HEK293T (cell line): Measurements from ENCODE around the gene TNS3.

Source experiments
- ARNT ChIP-seq: fragments of 450-650 bp; IDR thresholded peaks from 2 replicates; pipeline ENCODE4 v1.6.1; 2017; ENCODE audit warnings: mild to moderate bottlenecking
- BHLHE40 ChIP-seq: fragments of 450-650 bp; IDR thresholded peaks from 2 replicates; pipeline ENCODE4 v1.6.1; 2016; ENCODE audit warnings: mild to moderate bottlenecking, moderate library complexity, borderline replicate concordance
- CTBP1 ChIP-seq: fragments of 450-650 bp; IDR thresholded peaks from 2 replicates; pipeline ENCODE4 v1.6.1; 2016; ENCODE audit warnings: borderline replicate concordance
- FOXA1 ChIP-seq: fragments of 450-650 bp; IDR thresholded peaks from 2 replicates; pipeline ENCODE4 v1.6.1; 2016; ENCODE audit warnings: mild to moderate bottlenecking
- FOXK2 ChIP-seq: fragments of 450-650 bp; IDR thresholded peaks from 2 replicates; pipeline ENCODE4 v1.6.1; 2016; ENCODE audit warnings: mild to moderate bottlenecking
- HDGF ChIP-seq: fragments of 450-650 bp; IDR thresholded peaks from 2 replicates; pipeline ENCODE4 v1.6.1; 2017; ENCODE audit warnings: antibody characterized with exemption, borderline replicate concordance
- L3MBTL2 ChIP-seq: fragments of 450-650 bp; conservative IDR thresholded peaks from 2 replicates; pipeline ENCODE4 v1.6.1; 2016; ENCODE audit warnings: mild to moderate bottlenecking
- SP1 ChIP-seq: fragments of 450-650 bp; IDR thresholded peaks from 2 replicates; pipeline ENCODE4 v1.6.1; 2017
- SUZ12 ChIP-seq: fragments of 450-650 bp; IDR thresholded peaks from 2 replicates; pipeline ENCODE4 v1.6.1; 2016; ENCODE audit warnings: mild to moderate bottlenecking
- TARDBP ChIP-seq: fragments of 450-650 bp; IDR thresholded peaks from 2 replicates; pipeline ENCODE4 v1.6.1; 2016
- ZNF384 ChIP-seq: fragments of 450-650 bp; IDR thresholded peaks from 2 replicates; pipeline ENCODE4 v1.6.1; 2016

GRCh38 chr7:47474937-47475879, 106.7 kb downstream of the TNS3 start:
- TF ChIP-seq SP1: no peak
- no peak for TF ChIP-seq FOXA1
- no peak for TF ChIP-seq SUZ12
- TF ChIP-seq CTBP1: no peak
- no peak for TF ChIP-seq ARNT
- TF ChIP-seq BHLHE40: no peak
- no peak for TF ChIP-seq FOXK2
- TF ChIP-seq ZNF384: no peak
- TF ChIP-seq L3MBTL2: no peak
- no peak for TF ChIP-seq HDGF
- peak; percentile 45; the same call in 1 of the 2 replicates for TF ChIP-seq TARDBP
